Lower leg skin (tissue), 3 donors: ENCODE results near the gene RSPH1.
"Not testable (repeated sequence)": the region's sequence is repeated elsewhere in the genome, so short reads cannot be mapped to it uniquely, and the experiment has no call there.

Source experiments
- CTCF ChIP-seq, 3 donors: fragments of 450-650 bp; IDR thresholded peaks; one replicate each; pipeline ENCODE4 v1.5.1; 2016; ENCODE audit warnings: antibody characterized with exemption in 3 of 3, mild to moderate bottlenecking in 3 of 3, moderate library complexity in 2 of 3
- POLR2A ChIP-seq, 2 donors: fragments of 450-650 bp; IDR thresholded peaks; one replicate each; pipeline ENCODE4 v1.6.1; 2016 to 2017; ENCODE audit warnings: antibody characterized with exemption in 2 of 2, mild to moderate bottlenecking in 1 of 2, moderate library complexity in 1 of 2

DNA sequence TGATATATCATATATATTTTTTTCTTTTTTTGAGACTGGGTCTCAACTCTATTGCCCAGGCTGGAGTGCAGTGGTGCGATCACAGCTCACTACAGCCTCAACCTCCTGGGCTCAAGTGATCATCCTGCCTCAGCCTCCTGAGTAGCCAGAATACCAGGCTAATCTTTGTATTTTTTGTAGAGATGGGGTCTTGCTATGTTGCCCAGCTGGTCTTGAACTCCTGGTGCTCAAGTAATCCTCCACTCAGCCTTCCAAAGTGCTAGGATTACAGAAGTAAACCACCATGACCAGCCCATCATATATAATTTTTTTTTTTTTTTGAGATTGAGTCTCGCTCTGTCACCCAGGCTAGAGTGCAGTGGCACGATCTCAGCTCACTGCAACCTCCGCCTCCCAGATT lies 26.3 kb downstream of the RSPH1 start:
- TF ChIP-seq CTCF, POLR2A (IDR thresholded peaks at IDR 0.05): not testable (repeated sequence)
